GM23338 (cell line): ENCODE data around the gene NARS2.
"Not testable (repeated sequence)": the region's sequence is repeated elsewhere in the genome, so short reads cannot be mapped to it uniquely, and the experiment has no call there.

Experiments used
- CREB1 ChIP-seq: fragments of 250-450 bp; sonication (Bioruptor Pico); IDR thresholded peaks from 2 replicates; pipeline ENCODE4 v1.5.0; 2020; ENCODE audit warnings: low read depth, mild to moderate bottlenecking, moderate library complexity
- EZH2 ChIP-seq: fragments of 200-600 bp; sonication (generic); IDR thresholded peaks from one replicate; pipeline ENCODE4 v1.8.0; 2017; ENCODE audit warnings: antibody characterized with exemption, mild to moderate bottlenecking, low read depth; ENCODE audit not compliant: unreplicated experiment
- EZH2phosphoT487 ChIP-seq: fragments of 200-600 bp; sonication (generic); IDR thresholded peaks from one replicate; pipeline ENCODE4 v1.8.1; 2018; ENCODE audit warnings: antibody characterized with exemption; ENCODE audit not compliant: unreplicated experiment
- JUNB ChIP-seq: IDR thresholded peaks from one replicate; pipeline ENCODE4 v1.6.1; 2016; ENCODE audit warnings: antibody characterized with exemption; ENCODE audit not compliant: unreplicated experiment
- POLR2AphosphoS5 ChIP-seq: IDR thresholded peaks from 2 replicates; pipeline ENCODE4 v1.6.1; 2016; ENCODE audit warnings: antibody characterized with exemption, low read depth
- STAT1 ChIP-seq: IDR thresholded peaks from one replicate; pipeline ENCODE4 v1.6.1; 2016; ENCODE audit warnings: antibody characterized with exemption; ENCODE audit not compliant: unreplicated experiment
- ZNF114 ChIP-seq: fragments of 250-450 bp; sonication (Bioruptor Pico); IDR thresholded peaks from 2 replicates; pipeline ENCODE4 v1.5.0; 2020; ENCODE audit warnings: mild to moderate bottlenecking, moderate library complexity
- ZNF331 ChIP-seq: fragments of 250-450 bp; sonication (Bioruptor Pico); IDR thresholded peaks from 2 replicates; pipeline ENCODE4 v1.5.0; 2020; ENCODE audit warnings: low read depth, mild to moderate bottlenecking, moderate library complexity
- ZNF462 ChIP-seq: fragments of 250-450 bp; sonication (Bioruptor Pico); IDR thresholded peaks from 2 replicates; pipeline ENCODE4 v1.5.0; 2020; ENCODE audit warnings: mild to moderate bottlenecking, moderate library complexity
- TF ChIP-seq, protein P1 (sequence below), 2 experiments: fragments of 200-600 bp in 1 of 2; sonication (generic) in 1 of 2; conservative IDR thresholded peaks; 2 replicates each; pipeline versions ENCODE4 v1.5.1 to v1.6.1; 2016 to 2017; ENCODE audit warnings: antibody characterized with exemption in 2 of 2, low read depth in 2 of 2, mild to moderate bottlenecking in 2 of 2, moderate library complexity in 1 of 2
- TF ChIP-seq, protein P2 (sequence below): IDR thresholded peaks from one replicate; pipeline ENCODE4 v1.6.1; 2018; ENCODE audit warnings: antibody characterized with exemption; ENCODE audit not compliant: unreplicated experiment

DNA sequence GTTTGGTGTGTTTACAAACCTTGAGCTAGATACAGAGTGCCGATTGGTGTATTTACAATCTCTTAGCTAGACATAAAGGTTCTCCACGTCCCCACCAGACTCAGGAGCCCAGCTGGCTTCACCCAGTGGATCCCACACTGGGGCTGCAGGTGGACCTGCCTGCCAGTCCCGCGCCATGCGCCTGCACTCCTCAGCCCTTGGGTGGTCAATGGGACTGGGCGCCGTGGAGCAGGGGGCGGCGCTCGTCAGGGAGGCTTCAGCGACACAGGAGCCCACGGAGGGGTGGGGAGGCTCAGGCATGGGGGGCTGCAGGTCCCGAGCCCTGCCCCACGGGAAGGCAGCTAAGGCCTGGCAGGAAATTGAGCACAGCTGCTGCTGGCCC, 109.9 kb downstream of the NARS2 start:
- TF ChIP-seq, protein P1, sequence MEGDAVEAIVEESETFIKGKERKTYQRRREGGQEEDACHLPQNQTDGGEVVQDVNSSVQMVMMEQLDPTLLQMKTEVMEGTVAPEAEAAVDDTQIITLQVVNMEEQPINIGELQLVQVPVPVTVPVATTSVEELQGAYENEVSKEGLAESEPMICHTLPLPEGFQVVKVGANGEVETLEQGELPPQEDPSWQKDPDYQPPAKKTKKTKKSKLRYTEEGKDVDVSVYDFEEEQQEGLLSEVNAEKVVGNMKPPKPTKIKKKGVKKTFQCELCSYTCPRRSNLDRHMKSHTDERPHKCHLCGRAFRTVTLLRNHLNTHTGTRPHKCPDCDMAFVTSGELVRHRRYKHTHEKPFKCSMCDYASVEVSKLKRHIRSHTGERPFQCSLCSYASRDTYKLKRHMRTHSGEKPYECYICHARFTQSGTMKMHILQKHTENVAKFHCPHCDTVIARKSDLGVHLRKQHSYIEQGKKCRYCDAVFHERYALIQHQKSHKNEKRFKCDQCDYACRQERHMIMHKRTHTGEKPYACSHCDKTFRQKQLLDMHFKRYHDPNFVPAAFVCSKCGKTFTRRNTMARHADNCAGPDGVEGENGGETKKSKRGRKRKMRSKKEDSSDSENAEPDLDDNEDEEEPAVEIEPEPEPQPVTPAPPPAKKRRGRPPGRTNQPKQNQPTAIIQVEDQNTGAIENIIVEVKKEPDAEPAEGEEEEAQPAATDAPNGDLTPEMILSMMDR (conservative IDR thresholded peaks at IDR 0.05; ENCODE audit: low read depth in 2 of 2), result not testable (repeated sequence)
- TF ChIP-seq EZH2; EZH2phosphoT487; POLR2AphosphoS5; CREB1; ZNF331 (CRISPR knock-in tag); JUNB; STAT1; ZNF114 (CRISPR knock-in tag); ZNF462 (CRISPR knock-in tag): not testable (repeated sequence)
- TF ChIP-seq, protein P2, sequence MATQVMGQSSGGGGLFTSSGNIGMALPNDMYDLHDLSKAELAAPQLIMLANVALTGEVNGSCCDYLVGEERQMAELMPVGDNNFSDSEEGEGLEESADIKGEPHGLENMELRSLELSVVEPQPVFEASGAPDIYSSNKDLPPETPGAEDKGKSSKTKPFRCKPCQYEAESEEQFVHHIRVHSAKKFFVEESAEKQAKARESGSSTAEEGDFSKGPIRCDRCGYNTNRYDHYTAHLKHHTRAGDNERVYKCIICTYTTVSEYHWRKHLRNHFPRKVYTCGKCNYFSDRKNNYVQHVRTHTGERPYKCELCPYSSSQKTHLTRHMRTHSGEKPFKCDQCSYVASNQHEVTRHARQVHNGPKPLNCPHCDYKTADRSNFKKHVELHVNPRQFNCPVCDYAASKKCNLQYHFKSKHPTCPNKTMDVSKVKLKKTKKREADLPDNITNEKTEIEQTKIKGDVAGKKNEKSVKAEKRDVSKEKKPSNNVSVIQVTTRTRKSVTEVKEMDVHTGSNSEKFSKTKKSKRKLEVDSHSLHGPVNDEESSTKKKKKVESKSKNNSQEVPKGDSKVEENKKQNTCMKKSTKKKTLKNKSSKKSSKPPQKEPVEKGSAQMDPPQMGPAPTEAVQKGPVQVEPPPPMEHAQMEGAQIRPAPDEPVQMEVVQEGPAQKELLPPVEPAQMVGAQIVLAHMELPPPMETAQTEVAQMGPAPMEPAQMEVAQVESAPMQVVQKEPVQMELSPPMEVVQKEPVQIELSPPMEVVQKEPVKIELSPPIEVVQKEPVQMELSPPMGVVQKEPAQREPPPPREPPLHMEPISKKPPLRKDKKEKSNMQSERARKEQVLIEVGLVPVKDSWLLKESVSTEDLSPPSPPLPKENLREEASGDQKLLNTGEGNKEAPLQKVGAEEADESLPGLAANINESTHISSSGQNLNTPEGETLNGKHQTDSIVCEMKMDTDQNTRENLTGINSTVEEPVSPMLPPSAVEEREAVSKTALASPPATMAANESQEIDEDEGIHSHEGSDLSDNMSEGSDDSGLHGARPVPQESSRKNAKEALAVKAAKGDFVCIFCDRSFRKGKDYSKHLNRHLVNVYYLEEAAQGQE, result not testable (repeated sequence)
